Measurements from ENCODE around the gene DOC2A. TPM values are rescaled to one million over a fixed set of nuclear protein-coding genes. Genes with fewer than 3 reads are reported as not detected.

Gene DOC2A
- total and polyA plus RNA-seq, 8 donors = 0.77 to 5.1 (median 2.9) TPM

GRCh38 chr16:30002614-30003346 is 8.0 kb downstream of the DOC2A start:
- TF ChIP-seq CTCF (IDR thresholded peaks at IDR 0.05) = no peak
- intact Hi-C loops (cut with DNase I) = loop anchor here in 1 of 2 donors (10.0 kb wide), 3 partner anchors 78 to 298 kb away; partner anchors contain the start of gene KCTD13
- no peak for ATAC-seq

DNA sequence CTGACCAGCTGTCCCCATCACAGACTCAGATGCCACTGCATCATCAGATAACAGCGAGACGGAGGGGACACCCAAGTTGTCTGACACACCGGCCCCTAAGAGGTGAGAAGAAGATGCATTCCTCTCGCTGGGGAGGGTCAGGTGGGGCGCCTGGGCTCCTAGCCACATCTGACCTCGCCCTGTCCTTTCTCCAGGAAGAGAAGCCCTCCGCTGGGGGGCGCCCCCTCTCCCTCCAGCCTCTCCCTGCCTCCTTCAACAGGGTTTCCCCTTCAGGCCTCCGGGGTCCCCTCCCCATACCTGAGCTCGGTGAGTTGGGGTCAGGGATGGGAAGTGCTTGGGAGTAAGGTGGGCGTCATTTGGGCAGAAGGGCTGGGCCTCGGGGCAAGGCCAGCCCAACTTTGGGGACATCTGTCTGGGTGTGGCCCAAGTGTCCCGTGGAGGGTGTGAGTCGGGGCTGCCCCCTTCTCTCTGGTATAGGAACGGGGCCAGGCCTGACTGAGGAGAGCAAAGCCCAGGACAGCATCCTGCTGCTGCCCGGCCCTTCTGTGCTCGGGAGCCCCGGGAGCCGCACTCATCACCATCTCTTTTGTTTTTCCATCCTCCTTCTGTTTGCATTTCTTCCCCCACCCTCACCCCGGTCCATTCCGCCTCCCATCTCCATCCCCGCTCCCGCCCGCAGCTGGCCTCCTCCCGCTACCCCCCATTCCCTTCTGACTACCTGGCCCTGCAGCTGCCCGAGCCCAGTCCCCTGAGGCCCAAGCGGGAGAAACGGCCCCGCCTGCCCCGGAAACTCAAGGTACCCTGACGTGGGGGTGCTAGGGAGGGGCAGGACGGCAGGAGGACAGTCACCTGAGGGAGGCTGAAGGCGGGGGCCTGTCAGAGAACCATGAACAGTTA is 9.8 kb downstream of the DOC2A start:
- no peak overlapping the region for H3K4me3 ChIP-seq
- peaks cover 5 to 21% of the 10 kb centered on the region in 2 donors for H3K4me1 ChIP-seq
- peaks cover 0 to 47% of the 10 kb centered on the region in 2 donors for H3K36me3 ChIP-seq
- ATAC-seq = no peak
- TF ChIP-seq CTCF (IDR thresholded peaks at IDR 0.05) = no peak
- H3K9me3 ChIP-seq = no peaks in the 10 kb centered on the region
- no peak for DNase-seq
- no peaks in the 10 kb centered on the region for H3K27me3 ChIP-seq
- intact Hi-C loops (cut with DNase I) = loop anchor here in 1 of 2 donors (10.0 kb wide), 3 partner anchors 76 to 296 kb away; partner anchors contain the start of gene KCTD13
- H3K27ac ChIP-seq = no peak overlapping the region

More at GRCh38 chr16:30002614-30003346, 8.0 kb downstream of the DOC2A start:
- H3K27me3 ChIP-seq = peaks cover 0 to 7% of the 10 kb centered on the region in 2 donors
- no peaks in the 10 kb centered on the region for H3K9me3 ChIP-seq
- DNase-seq = no peak
- no peak overlapping the region for H3K27ac ChIP-seq
- H3K36me3 ChIP-seq = peaks cover 0 to 47% of the 10 kb centered on the region in 2 donors
- peaks cover 0 to 11% of the 10 kb centered on the region in 2 donors for H3K4me1 ChIP-seq
- H3K4me3 ChIP-seq = no peak overlapping the region

DNA sequence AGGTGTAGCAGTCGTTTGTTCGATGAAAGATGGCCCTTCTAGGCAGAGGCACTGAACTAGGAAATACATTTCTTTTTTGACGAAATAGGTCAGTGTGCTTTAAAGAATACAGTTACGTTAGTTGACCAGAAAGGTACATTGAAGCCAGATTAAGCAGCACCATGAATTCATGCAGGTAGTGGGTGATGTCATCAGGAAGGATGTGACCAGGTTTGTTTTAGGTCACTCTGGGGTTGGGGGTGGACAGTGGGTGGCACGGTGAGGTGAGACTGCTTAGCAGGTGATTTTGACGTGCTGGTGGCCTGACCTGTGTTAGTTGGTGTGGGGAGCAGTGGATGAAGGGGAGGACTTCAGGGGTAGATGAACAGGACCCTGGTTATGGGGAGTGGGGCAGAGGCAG is 11.2 kb downstream of the DOC2A start:
- no peaks in the 10 kb centered on the region for H3K9me3 ChIP-seq
- TF ChIP-seq CTCF (IDR thresholded peaks at IDR 0.05) = no peak
- H3K36me3 ChIP-seq = peaks cover 0 to 47% of the 10 kb centered on the region in 2 donors
- DNase-seq = no peak
- H3K27me3 ChIP-seq = no peaks in the 10 kb centered on the region
- intact Hi-C loops (cut with DNase I) = loop anchor here in 1 of 2 donors (10.0 kb wide), 3 partner anchors 75 to 295 kb away; partner anchors contain the start of gene KCTD13
- H3K4me3 ChIP-seq = no peak overlapping the region
- H3K4me1 ChIP-seq = peaks cover 7 to 20% of the 10 kb centered on the region in 2 donors
- ATAC-seq = no peak
- H3K27ac ChIP-seq = no peak overlapping the region

DNA sequence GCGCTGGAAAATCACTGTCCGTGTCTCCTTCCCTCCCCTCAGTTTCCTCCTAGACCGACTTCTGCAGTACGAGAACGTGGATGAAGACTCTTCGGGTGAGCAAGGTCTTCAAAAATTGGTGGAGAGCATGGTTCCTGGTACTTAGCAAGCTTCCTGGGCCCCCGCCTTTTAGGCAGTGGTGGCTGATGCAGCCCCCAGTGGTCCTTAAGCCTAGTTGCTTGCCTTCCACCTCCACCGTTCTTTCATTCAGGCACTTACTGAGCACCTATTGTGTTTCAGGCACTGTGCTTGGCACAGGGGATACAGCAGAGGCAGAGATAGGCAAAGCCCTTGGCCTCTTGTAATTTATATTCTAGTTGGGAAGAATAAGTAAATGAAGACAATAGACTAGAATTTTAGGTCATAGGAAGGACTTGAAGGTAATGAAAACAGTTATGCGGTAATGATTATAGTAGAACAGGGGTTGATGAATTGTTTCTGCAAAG is 14.0 kb downstream of the DOC2A start:
- Histone ChIP-seq H3K4me3 (peak overlapping the region; percentile 95 to 99), H3K27ac (peak overlapping the region; percentile 93 to 96), H3K27me3 (no peaks in the 10 kb centered on the region), H3K36me3 (peaks cover 0 to 46% of the 10 kb centered on the region in 2 donors), H3K4me1 (peaks cover 11 to 40% of the 10 kb centered on the region in 2 donors), H3K9me3 (no peaks in the 10 kb centered on the region)
- TF ChIP-seq CTCF (IDR thresholded peaks at IDR 0.05) = no peak
- ATAC-seq (no peak), DNase-seq (no peak)
- intact Hi-C loops (cut with DNase I) = no loop called here

Measured in left lung (tissue), 10 donors.